Kasumi-1 (cell line): ENCODE results near the gene PAFAH2.
"Not testable (repeated sequence)": the region's sequence is repeated elsewhere in the genome, so short reads cannot be mapped to it uniquely, and the experiment has no call there.

Experiments
- DNase-seq, 2 experiments: peaks; one replicate each; lab custom pipeline; 2025; lab: John Stamatoyannopoulos, UW

The PAFAH2 gene

DNA sequence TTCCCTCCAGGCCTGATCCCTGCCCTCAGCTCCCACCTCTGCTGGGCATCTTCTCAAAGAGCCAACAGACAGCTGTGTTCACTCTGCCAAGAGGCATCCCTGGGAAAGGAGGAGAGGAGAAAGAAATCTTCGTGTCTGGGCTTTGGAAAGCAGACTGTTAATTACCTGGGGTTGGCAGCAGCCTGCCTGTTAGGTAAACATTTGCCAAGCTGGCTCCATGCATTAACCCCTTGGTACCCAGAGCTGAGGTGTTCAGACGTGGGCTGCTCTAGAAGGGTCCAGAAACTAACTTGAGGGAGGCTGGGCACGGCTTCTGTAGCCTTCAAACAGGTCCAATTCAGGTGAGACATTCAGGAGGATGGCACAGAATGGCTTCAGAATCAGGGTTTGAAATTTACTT, 15.0 kb upstream of the PAFAH2 start:
- DNase-seq, result no peak

DNA sequence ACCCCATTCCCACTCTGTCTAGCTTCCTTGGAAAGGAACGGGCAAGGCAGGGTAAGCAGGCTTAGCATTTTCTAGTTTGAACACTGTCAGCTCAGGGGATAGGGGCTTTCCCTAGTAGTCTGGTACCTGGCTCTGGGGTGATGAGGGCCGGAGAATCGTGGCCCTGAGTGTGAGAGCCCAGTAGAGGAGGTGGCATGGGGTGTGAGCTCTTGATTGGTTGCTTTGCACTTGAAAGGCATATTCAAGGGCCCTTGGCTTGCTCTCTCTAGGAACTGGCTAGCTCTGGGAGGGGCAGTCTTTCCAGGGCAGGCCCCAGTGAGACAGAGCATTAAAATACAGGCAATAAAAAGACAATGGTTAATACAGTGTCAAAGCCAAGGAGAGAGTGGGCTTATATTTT, 13.0 kb upstream of the PAFAH2 start:
- DNase-seq, result no peak

DNA sequence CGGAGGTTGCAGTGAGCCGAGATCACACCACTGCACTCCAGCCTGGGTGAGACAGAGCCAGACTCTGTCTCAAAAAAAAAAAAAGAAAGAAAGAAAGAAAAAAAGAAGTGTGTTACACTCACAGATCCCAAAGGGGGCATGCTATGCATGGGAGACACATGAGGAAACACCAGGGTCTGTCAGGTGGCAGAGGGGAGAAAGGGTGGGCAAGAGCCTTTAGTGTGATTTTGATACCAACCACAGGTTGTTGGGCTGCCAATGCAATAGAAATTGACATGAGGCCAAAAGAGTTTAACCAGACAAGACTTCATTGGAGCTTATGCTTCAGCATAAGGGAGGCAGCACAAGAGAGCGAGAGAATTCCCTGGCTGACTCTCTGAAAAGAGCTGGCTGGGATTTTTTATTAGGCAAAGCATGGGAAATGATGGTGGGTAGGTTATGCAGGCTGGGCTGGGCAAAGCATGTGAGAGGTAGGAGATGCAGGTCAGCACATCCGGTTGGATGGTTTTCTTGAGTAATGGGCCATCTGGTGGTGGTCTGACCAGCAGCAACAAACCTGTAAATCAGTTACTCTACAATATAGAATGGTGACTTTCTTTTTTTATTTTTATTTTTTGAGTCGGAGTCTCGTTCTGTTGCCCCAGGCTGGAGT, 12.1 kb upstream of the PAFAH2 start:
- peak in 1 of 2 experiments; percentile 21 for DNase-seq

DNA sequence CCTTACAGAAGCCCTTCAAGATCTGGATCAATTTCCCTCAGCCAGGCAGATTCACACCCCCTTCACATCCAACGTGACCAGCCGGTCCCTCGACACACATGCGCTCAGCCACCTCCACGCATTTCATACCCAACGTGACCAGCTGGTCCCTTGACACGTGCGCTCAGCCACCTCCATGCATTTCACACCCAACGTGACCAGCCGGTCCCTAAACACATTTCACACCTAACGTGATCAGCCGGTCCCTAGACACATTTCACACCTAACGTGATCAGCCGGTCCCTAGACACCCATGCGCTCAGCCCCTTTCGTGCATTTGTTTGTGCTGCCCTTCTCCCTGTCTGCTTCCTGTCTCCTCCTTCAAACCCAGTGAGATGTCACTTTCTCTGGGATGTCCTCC, 8.8 kb upstream of the PAFAH2 start:
- no peak for DNase-seq

DNA sequence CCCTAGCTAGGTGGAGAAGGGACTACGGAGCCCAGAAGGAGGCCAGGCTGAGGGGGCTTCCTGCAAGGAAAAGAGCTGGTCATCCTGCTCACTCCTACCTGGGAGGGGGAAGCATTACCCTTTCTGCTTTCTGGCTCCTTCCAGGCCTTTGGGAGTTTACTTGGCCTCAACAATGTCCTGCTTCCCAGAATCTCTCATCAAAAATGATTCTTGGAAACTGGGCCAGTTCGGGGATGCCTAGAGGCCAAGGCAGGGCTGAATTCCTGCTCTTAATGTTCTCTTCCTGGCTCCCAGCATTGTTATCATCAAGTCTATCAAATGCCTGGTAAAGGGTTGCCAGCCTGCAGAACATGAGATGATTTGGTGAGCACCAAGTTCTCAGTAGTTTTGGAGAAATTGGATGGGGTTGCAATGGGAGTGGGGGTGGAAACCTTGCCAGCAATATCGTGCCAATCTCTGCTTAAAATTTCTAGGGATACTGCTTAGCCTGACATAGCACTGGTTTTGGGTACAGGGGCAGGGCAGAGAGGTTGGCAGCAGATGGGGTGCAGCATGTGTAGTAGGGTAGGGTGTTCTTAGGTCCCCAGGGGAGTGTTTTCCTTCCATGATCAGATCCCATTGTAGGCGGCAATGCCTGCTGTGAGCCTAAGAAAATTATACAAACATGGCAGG, 7.7 kb upstream of the PAFAH2 start:
- DNase-seq, result no peak

DNA sequence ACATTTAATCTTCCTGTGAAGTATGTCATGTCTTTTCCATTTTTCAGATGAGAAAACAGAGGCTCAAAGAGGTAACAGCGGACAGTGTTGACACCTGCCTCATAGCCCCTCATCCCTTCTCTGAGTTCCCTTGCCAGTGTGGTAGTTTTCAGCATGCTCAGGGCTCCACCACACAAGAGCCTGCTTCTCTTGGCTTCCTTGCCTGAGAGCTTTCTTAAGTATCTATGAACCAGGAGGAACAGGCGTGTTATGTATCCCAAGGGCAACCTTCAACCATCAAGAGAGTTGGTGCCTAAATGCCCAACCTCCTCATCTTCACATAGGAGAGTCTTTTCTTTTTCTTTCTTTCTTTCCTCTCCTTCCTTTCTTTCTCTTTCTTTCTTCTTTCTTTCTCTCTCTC, 5.9 kb upstream of the PAFAH2 start:
- DNase-seq, result no peak

DNA sequence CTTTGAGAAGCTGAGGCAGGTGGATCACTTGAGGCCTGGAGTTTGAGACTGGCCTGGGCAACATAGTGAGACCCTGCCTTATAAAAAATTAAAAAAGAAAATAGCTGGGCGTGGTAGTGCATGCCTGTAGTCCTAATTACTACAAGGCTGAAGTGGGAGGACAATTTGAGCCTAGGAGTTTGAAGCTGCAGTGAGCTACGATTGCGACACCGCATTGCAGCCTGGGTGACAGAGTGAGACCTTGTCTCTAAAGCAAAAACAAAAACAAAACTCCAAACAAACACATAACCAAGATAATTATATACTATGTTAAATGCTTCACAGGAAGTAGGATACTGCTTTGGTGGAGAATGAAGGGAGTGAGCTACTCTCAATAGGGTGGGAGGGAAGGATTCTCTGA, 5.4 kb upstream of the PAFAH2 start:
- no peak for DNase-seq

DNA sequence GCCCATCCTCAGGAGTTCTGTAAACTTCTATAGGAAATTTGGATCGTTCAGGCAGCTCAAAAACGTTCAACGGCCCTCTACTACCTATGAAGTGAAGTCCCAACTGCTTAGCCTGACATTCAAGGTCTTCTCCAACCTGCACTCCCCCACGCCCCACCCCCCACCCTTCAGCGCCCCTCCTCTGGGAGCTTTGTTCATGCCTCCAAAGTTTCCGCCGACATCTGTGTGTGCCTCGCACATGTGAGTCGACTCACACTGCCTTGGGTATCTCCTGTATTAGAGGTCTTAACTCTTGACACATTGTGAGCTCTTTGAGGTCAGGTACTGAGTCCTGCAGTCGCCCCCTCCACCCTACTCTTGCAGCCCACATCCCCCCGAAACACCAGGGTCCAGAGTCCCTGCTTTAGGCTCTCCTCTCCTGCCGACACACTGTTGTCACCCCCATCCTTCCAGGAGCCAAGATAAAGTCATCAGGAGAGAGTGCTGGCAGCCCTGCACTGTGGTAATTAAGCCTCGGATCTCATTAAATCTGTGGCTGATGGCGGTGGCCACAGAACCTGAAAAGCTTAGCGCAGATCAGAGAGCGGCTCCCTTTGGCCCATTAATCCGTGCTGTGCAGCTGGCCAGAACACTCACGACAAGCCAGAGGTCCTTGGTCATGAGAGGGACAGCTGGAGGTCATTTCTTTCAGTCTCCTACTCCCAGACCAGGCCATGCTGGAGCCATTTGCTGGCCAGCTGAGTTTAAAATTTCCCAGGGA, 1.4 kb upstream of the PAFAH2 start:
- DNase-seq, result no peak

DNA sequence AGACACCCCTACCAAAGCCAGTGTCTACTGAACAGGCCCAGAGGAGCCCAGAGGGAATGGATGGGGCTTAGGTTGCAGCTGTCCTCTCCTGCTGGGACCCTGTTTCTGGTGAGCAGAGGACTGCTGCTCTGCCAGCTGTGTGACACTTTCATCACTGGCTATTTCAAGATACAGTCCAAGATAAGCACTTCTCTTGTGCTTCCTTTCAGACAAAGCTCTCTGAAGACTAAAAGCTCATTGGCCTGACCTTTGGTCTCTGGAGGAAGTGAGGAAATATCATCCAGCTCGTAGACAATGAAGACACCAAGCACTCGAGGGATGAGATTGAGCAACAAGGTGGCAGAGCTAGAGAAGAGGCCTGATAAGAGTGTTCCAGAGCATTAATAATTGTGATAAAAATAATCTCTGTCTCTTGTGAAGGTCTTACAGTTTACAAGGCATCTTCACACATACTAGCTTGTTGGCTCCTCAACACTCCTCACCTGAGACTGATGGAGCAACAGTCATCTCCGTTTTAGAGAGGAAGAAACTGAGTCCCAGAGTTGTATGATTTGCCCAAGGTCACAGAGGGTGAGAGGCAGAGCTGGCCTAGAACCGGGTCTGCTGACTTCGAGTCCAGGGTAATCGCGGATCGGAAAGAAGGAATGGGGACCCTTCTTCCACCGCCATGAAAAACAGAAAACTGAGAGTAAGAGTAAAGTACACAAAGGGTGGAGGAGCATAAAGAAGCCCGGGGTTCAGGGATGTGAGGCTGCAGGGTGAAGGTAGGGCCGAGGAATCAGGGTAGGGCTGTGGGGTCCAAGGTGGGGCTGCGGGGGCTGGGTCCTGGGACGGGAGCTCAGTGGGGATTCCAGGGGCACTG, 666 bp downstream of the PAFAH2 start:
- DNase-seq, result peak; percentile 81 to 83

DNA sequence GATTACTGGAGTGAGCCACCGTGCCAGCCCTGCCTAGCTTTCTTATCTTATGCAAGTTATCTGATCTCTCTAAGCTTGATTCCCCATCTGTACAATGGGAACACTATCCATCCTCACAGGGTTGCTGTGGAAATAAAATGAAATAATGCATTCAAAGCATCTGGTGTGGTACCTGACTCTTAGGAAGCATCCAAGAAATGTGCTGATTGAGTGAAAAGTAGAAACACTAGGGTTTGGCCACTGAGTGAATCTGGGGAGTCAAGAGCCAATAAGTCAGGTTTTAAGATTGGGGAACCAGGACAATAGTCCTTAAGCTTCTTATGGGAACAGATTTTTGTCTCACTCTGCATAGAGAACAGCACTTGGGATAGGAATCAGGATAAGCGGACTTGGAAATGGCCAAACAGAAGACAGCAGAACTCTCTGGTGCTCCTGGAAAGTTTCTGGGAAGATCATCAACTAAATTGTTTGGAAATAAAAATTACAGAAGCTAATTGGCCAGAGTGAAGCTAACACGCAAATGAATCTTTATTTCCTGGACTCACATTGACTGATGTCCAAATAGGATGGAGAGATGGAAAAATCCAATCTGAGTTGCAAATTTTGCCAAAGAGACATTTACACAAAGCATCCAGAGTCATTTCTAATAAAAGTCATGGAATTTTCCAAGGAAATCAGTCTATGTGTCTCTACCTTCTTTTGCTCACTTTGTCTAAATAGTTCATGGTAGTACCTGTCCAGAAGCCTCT, 3.3 kb downstream of the PAFAH2 start:
- DNase-seq, result no peak

DNA sequence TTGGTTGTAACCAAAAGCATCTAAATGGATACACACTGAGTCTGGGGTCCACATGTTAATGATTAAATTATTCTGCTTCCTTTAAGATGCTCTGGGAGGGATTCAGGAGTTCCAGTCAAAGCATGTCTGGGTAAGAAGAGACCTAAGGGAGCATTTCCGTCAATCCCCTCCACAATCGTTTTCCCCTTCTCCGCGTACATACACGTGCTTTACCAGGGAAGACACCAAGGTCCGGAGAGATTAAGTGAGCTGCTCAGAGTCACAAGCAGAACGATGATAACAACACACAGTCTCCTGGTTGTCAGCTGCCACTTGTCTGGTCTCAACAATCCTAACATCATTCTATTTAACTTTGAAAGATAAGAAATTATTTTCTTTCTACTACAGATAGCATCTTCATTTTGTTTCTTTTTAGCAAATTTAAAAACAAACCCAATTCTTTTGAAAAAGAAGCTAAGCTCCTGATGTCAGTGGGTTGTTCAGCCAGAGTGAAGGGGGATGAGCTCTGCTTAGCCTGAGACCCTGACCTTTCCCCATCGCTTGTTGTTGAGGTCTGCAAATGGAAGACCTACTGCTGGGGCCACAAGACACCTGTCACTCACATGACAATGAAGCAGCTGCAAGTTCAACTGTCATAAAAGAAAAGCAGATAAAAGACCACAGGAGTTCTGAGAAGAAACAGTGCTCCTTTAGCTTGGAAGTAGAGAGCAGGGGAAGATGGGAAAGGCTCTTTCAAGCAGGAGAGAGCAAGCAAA, 4.5 kb downstream of the PAFAH2 start:
- no peak for DNase-seq

DNA sequence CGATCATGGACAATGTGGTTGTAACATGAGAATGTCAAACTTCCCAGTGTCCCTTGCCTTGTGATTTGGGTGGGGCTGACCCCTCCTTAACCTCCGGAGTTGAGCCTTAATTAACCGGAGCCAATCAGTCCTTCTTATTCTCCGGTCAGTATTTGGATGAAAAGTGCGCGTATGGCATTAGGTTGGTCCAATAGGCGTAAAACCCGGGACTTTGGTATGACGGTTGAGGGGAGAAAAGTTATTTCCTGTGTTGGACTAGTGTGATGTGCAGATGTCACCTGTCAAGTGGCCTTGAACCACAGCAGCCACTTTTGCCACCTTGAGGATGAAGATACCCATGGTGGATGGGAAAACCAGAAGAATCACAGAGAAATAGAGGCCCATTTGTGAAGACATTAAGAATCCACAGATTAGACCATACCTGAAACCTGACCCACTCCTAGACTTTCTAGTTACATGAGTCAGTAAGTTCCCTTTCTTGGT, 5.1 kb downstream of the PAFAH2 start:
- no peak for DNase-seq

DNA sequence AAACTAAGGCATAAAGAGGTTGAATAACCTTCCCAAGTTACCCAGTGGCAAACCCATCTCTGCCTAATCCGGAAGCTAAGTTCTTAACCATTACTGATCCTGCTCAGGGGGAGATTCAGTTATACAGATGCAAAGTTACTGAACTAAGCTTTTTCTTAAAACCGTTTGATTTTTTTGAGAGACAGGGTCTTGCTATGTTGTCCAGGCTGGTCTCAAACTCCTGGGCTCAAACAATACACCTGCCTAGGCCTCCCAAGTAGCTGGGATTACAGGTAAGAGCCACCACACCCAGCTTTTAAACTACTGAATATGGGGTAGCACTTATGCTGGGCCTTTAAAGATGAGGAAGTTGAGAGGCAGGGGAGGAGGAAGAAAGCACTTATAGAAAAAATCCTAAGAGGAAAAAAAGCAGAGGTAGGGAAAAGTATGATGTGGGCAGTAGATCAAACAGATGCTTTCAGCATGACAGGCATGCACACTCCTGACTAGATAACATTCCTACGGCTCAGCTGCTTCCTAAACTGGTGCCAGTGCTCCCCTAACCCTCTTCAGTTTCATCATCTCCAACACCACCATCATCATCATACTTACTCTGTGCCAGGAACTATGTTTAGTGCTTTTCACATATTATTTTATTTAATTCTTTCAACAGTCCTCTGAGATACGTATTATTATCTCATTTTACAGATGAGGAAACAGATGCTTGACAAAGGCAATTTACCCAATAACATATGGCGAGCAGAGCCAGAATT, 5.8 kb downstream of the PAFAH2 start:
- peak in 1 of 2 experiments; percentile 28 for DNase-seq

DNA sequence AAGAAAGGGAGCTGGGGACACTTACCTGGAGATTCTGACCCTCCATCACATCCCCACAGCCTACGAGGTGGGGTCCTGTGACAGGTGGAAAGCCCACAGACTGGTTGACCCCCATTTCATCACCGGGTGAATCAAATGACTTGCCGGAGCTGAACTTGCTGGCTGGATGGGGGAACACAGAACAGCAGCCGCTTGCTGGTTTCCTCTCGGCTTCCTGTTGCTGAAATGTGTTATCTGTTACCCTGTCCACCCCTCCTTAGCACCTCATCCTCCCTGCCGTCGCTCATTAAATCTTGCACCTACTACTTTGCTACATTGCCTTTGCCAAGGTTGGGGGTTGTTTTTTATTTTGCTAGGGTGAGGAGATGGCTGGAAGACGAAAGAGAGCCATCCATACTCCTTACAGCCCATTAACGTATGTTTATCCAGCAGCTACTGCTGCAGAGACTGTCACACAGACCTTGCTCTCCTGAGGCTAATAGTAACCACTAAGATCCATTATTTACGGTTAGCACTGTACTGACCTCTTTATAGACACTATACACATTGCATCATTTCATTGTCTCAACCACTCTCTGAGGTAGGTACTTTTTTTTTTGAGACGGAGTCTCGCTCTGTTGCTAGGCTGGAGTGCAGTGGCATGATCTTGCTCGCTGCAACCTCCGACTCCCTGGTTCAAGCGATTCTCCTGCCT, 7.0 kb downstream of the PAFAH2 start:
- peak; percentile 94 for DNase-seq

DNA sequence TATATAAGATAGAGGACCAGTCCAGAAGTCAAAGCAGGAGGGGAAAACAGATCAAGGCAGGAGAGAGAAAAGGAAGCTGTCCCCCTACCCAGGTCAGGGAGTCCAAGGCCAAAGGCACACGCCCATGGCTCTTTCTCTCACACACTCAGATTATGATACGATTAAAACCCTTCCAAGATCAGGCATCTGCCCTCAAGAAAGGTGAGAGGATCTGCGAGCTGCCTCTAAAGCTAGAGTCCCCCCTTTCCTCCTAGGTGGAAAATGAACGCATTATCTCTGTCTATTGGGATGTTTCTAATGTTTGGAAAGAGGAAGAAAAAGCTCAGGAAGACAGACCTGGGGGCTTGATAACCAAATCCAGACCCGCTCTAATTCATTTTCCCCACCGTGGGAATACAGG, 7.6 kb downstream of the PAFAH2 start:
- DNase-seq, result no peak

DNA sequence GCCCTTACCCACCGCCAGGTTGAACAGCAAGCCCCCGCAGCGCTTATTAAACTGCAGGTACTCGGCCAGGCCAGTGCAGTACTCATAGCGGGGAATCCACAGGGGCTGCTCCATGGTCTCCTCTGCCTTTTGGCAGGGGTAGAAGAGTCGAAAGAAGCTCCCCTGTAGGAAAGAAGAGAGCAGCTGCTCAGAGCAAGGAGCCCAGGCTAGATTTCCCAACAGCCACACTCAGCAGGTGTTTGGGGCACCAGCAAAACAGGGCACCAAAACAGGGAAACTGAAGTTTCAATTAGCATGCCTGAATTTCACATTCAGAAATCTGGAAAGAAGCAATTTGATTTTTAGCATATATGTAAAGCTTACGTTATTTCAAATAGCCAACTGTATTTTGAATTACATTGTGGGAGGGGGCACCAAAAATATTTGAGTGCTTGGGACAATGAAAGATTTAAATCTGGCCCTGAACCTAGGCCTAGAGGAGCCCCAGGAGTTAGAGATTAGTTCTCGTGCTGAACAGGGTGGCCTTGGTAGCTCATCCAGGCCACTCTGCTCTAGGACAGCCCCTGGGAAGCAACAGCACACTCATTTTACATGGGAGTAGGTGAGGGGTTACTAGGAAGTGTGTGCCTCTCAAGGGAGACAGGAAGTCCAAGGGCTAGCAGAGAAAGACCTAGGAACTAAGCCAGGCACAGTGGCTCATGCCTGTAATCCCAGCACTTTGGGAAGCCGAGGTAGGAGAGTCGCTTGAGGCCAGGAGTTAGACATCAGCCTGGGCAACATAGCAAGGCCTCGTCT, 8.2 kb downstream of the PAFAH2 start:
- DNase-seq, result peak; percentile 7 to 11

DNA sequence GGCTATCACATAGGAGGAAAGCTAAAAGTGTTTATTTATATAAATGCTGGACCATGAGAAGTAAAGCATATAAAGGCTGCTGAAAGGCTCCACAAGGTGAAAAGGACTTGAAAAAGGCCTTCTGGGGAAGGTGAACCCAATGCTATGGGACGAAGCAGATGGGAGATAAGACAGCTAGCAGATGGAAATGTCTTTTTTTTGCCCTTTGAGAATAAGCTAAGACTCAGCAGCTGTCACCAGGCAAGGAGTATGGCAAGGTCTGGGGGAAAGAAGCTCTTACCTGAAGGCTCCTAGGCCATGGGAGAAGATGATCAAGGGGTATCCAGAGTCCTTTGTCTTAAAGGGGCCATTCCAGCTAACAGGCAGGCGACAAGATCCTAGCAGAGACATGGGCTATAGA, 9.9 kb downstream of the PAFAH2 start:
- DNase-seq, result no peak

DNA sequence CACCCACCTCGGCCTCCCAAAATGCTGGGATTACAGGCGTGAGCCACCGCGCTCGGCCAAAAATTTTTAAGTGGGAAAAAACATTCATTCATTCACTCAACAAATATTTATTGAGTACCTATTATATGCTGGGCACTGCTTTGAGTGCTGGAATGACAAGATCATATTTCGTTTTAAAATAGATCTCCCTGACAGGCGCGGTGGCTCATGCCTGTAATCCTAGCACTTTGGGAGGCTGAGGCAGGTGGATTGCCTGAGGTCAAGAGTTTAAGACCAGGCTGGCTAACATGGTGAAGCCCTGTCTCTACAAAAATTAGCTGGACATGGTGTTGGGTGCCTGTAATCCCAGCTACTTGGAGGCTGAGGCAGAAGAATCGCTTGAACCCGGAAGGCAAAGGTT, 11.1 kb downstream of the PAFAH2 start:
- DNase-seq, result not testable (repeated sequence)
